NCI-H748 treated with DMSO at 0.1 percent for 48 hours (cell line): ENCODE results near the gene ARHGEF10L.

Experiments
- DNase-seq: peaks from one replicate; lab custom pipeline; 2025; lab: John Stamatoyannopoulos, UW

Gene ARHGEF10L

DNA sequence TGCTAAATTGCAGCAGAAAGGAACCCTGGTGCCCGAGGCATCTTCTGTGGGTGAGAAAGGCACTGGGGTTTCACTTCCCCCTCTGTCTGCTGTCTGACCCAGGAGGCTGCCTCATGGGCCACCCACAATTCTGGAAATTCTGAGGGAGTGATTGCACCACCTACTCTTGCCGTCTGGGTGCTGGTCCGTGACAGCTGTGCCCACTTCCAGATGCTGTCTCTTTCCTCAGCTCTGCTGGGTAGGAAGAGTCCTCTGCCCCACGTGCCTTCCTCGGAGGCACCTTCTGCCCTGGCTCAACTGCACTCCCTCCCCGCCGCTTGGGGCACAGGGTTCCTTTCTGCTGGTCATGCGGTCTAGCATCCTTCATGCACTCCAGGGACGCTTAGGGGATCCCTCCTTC lies 96.3 kb downstream of the ARHGEF10L start:
- no peak for DNase-seq

DNA sequence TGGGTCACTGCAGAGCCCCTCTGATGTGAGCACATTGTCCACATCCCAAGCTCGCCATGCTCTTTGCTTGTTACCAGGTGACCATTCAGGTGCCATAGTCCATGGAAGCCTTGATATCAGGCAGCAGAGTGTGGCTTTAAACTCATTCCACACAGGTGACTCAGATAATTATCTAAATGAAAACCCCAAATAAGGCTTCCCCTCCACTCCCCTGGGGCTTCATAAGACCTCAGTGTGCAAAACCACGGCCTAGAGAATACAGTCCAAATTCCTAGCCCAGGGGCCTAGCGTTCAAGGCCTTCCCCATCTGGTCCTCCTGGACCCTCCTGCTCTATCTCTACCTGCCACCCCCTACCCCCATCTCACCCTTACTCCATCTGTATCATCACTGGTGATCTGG lies 97.1 kb downstream of the ARHGEF10L start:
- no peak for DNase-seq

DNA sequence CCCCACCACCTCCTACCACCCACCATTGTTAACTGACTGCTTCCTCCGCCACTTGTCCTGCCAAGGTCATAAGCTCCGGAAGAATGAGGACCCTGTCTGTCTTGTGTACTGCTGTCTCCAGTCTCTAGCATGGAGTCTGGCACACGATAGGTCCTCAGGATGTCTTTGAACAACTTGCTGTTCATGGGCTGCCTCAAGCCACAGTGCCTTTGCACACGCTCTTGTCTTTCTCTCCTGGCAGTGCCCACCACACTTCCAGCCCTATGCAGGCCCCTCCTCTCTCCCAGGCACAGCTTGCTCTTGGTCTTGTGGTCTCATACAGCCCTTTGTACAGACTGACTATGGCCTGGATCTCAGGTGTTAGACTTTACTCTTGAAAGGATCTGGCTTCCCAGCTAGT lies 97.6 kb downstream of the ARHGEF10L start:
- DNase-seq = no peak

DNA sequence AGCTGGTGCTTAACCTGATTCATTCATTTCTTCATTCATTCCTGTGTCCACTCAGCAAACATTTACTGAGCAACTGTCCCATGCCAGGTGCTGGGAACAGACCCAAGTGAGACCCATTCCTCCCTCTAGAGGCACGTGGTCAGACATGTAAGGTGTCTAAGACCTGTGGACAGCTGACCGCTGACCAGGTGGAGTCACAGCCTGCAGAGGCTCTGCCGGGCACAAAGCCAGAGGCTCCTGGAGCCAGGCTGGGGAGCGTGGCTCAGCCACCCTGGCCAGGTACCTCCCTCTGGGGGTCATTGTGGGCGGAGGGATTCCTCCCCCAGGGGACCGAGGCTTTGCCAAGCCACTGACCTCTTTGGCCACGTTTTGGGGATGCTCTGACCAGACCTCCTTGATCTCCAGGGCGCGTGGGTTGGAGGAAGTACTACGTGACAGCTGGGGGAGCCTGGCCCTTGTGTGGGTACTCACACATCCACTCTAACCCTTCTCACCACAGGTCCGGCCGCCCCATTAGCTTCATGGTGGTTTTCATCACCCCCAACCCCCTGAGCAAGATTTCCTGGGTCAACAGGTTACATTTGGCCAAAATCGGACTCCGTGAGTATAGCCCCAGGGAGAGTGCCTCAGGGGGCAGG lies 100.3 kb downstream of the ARHGEF10L start:
- no peak for DNase-seq

DNA sequence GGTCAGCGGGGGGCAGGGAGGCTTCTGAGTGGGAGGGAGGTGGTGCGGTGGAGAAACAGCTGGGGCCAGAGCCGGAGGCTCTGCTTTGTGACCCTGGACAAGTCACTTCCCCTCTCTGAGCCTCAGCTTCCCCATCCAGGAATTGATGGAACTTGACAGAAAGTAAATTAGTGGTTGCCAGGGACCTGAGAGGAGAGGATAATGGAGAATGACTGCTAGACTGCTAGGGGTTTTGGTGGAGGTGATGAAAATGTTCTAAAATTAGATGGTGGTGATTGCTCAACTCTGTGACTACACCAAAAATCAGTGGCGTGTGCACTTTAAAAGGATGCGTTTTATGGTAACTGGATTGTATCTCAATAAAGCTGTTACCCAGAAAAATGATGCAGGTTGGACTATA lies 100.9 kb downstream of the ARHGEF10L start:
- DNase-seq = no peak

DNA sequence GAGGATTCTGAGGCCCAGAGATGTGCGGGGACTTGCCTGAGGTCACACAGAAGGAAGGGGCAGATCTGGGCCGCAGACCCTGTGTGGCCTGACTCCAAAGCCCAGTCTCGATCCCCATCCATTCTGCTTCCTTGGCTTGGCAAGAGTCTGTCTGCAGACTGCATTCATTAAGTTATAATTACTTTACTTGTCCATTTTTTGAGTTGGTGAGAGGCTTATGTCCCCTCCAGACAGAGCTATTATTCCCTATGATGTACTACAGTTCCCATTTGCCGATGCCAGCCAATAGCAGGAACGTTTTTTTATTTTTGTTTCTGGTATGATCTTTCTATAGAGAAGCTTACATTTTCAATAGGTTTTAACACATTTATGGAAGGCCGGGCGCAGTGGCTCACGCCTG lies 101.5 kb downstream of the ARHGEF10L start:
- no peak for DNase-seq

DNA sequence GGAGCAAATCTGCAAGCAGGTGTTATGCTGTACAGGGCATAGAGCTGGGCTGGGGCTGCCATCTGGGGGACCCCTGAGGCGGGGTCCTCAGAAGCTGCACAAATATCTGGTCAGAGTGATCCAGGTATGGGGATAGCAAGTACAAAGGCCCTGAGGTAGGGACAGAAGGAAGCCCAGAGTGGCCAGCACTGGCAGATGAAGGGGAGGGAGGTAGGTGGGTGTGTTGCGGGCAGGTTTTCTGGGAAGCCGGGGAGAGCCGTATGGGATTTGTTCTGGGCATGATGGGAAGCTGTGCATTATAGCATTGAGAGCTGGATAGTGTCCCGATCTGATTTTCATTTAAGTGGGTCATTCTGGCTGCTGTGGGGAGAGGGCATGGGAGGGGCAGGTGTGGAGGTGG lies 102.7 kb downstream of the ARHGEF10L start:
- DNase-seq = no peak

DNA sequence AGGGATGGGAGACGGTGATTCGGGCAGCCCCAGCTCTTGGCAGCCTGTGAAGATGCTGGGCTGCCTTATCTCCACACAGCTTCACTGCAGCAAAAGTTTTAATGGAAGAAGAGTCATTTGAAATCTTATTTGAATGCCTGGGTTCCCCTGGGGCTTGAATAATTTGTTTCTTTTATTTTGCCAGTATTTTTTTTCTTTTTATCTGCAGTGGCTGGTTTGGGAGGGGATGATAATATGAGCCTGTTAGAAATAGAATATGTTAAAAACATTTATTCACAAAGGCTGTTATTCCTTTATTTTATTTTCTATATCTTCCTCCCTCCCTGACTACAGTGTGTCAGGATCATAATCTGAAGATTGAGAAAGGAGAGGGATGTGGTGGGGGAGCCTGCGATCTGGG lies 103.4 kb downstream of the ARHGEF10L start:
- no peak for DNase-seq

DNA sequence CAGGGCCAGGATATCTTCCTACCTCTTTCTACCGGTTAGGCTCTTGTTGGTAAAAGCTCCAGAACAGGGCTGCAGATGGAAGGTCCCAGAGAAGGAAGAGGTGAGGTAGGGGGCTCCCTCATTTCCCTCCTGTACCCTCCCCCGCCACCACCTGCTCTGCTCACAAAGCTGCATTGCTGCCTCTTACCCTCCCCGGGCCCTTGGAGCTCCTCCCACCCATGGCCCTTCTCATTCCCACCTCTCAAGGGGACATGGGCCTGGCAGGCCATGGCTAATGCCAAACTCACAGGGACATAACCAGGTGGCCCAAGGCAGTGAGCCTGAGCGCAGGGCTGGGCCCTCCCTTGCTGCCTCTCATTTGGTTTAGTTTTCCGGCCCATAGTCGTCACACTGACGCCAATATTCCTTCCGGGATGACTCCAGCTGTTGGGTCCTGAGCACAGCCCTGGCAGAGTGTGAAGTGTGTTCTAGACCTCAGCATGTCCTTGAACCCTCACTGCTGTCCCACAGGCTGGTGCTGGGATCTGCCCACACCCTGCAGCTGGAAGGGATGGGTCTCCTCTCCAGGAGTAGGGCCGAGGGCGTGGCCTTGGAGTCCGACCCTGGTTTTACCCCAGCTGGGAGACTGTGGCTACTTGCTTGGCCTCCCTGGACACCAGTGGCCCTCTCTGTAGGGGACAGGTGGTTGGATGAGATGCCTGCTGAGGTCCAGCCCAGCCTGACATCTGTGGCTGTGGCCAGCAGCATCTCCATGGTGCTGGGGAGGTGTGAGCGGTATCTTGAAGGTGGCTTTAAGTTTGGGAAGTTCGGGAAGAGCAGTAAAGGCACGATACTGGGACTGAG lies 104.6 kb downstream of the ARHGEF10L start:
- DNase-seq = no peak

DNA sequence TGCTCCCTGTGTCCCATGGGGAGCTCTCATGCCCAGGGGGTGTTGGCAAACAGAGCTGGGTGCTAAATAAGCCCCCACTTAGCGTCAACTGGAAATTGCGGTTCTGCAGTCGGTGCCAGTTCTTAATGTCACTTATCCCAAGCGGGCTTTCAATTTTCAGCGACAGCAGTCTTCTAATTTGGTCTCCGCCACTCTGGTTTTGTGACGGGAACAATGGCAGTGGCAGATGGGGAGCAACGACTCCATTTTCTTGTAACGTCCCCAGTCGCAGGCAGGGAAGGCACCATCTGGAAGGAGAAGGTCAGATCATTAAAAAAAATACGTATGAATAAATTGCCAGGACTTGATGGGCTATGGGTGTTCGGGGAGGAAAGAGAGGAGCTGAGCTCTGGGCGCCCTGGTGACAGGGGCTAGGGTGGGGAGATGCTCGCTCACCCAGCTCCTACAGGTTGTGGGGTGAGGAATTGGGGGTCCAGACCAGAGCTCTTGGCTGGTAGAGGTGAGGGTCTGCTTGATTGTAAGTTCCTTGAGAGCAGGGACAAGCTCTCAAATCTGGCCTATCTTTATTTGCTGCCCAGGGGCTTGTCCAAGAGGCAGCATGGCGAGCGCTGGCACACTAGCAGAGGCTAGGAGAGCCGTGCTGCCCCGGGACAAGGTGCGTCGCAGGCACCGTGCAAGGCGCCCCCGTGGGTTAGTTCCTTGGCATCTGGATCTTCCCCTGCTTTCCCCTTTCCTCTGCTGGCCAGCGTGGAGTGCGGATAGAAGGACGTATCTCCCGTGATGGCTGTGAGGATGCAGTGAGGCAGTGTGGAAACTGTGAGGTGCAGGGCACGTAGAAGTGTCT lies 105.8 kb downstream of the ARHGEF10L start:
- DNase-seq = no peak

DNA sequence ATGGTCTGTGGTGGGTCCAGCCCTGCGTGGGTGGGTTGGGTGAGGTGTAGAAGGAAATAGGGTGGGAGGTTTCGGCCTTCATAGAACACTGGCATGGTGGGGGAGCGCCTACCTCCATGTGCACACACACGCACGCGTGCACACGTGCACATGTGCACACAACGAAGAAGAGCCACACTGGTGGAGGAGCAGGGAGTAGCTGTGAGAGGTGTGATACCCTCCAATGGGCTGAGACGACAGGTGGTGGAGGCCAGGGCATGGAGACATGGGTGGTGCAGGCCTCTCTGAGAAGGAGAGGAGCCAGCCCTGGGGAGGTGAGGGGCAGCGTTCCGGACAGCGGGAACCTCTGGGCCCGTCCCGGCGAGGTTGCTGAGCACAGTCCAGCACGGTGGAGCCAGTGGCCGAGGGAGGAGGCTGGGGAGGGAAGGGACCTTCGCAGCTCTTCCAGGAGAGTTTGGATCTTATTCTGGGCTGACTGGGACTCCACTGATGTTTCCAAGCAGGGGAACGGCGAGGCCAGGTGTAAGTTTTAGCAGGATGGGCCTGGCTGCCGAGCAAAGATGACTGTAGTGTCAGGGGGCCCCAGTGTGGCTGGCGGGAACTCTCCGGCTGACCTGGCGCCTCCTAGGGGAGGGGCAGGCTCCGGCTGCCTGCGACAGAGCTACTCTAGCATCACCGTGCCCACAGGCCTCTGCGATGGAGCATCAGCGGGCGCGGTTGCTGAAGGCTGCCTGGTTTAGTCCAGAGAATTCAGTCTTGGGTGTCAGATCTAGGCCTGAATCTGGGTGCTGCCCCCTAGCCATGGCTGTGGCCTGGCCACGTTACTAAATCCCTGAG lies 107.2 kb downstream of the ARHGEF10L start:
- DNase-seq = no peak

DNA sequence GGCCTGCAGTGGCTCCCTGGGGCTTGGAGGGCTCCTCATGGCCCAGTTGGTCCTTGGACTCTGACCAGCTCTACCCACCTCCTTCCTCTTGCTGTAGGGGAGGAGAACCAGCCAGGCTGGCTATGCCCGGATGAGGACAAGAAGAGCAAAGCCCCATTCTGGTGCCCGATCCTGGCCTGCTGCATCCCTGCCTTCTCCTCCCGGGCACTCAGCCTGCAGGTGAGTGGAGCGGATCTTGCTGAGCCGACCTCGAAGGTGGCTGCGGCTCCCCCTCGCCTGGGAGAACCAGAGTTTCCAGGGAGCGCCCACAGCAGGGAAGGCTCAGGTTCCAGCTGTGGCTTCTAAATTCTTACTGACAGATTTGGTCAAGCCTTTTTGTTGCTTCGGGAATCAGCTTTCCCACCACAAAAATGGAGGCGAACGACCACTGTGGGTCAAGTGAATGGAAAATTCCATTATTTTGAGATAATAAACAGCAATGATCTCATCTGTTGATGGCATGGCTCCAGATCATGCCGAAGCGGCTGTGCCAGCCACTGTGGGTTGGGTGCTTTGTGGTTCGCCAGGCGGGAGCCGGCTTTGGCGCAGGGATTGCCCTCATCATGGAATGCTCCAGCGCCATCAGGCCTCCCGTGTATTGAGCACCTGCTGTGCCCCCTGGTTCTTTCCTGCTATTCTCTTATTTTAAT lies 109.1 kb downstream of the ARHGEF10L start:
- DNase-seq = no peak

DNA sequence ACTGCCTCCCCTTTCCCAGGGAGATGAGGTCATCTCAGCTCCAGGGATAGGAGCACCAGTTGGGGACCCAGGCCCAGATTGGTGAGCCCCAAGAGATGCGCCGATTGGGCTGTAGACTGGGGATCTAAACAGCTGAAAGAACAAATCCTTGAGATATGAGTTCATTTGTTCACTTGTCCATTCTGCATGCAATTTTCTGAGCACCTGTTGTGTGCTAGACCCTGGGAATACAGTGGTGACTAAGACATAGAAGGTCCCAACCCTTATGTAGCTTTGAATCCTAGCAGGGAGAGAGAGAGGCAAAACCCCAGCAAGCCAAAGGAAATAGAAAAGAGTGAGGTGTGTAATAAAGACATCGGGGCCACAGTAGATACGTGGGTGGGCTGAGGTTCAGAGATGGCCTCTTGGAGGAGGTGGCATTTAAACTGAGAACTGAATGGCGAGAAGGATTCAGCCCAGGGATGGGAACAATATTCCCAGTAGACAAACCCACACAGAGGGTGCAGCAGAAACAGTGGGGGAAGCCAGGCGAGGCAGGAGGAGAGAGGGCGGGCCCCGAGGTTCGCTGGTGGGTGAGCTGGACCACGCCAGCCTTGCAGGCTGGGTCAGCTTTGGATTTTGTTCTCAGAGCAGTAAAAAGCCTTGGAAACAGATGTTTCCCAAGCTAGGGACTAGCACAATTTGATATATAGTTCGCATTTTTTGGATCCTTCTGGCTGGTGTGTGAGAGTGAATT lies 110.0 kb downstream of the ARHGEF10L start:
- DNase-seq = no peak

DNA sequence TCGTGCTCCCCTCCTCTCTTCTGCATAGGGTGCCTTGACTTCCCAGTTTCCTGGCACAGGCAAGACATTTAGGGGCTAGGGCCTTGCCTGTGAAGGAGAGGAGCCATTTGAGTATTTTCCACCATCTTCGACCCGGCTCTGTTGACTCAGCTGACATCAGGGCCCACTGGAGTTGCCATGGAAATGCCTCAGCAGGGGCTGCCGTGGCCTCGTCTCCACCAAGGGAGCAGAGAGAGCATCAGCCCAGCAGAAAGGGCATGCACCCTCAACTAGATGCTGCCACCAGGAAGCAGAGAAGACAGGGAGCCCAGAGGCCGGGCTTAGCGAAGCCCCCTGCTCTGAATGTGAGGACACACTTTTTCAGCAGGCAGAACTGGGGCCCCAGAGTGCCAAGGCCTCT lies 113.8 kb downstream of the ARHGEF10L start:
- DNase-seq = no peak

DNA sequence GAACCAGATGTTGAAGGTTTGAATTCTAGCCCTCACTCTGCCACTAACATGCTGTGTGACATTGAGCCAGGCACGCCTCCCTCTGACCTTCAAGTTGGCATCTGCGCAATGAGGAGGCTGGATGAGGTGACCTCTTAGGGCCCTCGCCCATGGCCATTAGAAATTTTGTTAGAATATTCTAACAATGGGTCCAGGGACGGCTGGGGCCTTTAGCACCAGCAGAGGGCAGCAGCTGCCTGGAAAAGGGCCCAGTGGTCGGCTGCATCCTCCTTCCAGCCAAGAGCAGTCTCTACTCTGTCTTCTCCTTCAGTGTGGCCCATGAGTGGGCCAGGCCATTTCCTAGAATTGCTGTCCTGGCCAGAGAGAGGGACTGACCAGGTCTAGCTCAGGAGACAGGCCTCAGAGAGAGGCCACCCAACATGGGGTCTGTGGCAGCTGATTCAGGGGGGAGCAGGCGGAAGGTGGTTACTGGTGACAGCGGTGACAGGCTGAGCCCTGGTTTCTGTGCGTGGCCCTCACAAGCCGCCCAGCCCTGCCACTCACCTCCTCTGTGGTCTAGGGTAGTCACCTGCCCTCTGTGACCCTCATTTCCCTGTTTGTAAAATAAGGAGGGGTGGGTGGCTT lies 114.3 kb downstream of the ARHGEF10L start:
- DNase-seq = no peak

DNA sequence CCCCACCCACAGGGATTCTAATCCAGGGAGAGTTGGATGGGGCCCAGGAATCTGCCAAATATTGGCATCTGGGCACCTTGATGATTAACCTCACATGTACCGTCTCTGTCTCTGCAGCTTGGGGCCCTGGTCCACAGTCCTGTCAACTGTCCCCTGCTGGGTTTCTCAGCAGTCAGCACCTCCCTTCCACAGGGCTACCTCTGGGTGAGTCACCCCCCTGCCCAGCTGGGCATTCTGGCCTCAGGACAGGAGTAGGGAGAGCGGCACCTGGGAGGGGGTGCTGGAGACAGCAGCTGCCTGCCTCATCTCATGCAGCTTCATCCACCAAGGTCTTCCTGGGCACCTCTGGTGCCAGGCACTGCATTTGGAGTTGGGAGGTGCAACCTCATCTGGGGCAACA lies 115.0 kb downstream of the ARHGEF10L start:
- no peak for DNase-seq

DNA sequence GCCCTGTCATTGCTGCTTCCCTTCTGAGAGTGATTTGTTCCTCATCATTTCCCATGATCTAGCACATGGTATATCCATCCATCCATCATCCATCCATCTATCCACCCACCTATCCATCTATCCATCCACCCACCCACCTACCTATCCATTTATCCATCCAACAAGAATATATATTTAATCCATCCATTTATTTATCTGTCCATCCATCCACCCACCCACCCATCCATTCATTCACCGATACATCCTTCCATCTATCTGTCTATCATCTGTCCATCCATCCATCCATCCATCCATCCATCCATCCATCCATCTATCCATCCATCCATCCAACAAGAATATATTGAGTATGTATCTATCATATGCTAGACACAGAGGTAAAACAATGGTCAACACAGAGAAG lies 115.7 kb downstream of the ARHGEF10L start:
- DNase-seq = no peak

DNA sequence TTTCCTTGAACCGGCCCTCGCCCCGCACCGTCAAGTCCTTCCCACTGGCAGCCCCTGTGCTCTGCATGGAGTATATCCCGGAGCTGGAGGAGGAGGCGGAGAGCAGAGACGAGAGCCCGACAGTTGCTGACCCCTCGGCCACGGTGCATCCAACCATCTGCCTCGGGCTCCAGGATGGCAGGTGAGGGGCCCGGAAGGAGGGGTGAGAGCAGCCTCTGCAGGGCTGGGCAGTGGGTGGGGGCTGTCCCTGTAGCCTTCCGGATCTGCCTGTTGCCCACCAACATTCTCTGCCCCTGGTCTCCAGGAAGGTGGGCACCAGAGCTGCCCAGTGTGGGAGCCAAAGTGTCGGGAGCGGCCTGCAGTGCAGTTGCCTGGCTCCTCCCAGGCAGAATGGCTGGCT lies 116.4 kb downstream of the ARHGEF10L start:
- no peak for DNase-seq

DNA sequence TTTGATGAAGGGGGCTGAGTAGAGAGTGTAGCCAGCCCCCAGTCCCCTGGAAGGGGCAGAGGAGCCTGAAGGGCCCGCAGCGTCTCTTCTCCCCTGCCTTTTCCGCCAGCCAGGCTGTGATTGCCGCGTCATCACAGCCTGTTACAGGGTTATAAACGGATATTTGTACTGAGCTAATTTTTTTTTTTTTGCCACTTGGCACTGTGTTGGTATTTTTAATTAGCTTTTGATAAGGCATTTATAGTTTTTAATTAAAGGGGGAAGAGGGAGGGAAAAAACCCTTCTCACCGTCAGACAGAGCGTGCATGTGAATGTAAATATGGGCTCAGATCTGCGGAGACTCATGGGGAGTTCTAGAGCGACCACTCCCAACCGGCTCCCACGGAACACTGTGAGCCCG lies 117.9 kb downstream of the ARHGEF10L start:
- DNase-seq = no peak

DNA sequence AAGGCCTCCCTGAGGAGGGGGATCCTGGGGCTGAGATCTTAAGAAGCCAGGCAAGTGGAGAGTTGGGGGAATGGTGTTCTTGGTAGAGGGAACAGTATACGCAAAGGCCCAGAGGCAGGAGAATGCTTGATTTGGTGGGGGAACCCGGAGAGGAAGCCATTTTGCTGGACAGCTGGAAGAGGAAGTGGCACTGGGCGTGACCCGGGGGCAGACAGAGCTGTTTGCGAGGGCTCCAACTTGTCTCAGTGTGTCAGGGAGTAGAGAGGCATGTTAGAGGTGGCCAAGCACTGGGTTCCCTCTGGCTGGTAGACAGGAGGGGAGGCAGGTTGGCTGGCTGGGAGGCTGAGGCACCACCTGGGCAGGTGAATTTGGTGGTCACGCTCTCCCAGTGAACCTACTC lies 119.3 kb downstream of the ARHGEF10L start:
- no peak for DNase-seq
